NCI-H2107 (cell line): ENCODE measurements around the gene ELAPOR2.
A peak's percentile ranks its signal among the peaks of the same experiment; 100 is the strongest.
"Not testable (repeated sequence)": the region's sequence is repeated elsewhere in the genome, so short reads cannot be mapped to it uniquely, and the experiment has no call there.

Experiments
- DNase-seq: peaks from one replicate; lab custom pipeline; 2025; lab: John Stamatoyannopoulos, UW

ELAPOR2 gene

GRCh38 chr7:87059525-87060287 lies at the start of gene ELAPOR2:
Gene ELAPOR2, minus strand, starts transcription at chr7:87059654. Its CDS starts 141 bp downstream, at chr7:87059513.
- DNase-seq, result peak; percentile 88

DNA sequence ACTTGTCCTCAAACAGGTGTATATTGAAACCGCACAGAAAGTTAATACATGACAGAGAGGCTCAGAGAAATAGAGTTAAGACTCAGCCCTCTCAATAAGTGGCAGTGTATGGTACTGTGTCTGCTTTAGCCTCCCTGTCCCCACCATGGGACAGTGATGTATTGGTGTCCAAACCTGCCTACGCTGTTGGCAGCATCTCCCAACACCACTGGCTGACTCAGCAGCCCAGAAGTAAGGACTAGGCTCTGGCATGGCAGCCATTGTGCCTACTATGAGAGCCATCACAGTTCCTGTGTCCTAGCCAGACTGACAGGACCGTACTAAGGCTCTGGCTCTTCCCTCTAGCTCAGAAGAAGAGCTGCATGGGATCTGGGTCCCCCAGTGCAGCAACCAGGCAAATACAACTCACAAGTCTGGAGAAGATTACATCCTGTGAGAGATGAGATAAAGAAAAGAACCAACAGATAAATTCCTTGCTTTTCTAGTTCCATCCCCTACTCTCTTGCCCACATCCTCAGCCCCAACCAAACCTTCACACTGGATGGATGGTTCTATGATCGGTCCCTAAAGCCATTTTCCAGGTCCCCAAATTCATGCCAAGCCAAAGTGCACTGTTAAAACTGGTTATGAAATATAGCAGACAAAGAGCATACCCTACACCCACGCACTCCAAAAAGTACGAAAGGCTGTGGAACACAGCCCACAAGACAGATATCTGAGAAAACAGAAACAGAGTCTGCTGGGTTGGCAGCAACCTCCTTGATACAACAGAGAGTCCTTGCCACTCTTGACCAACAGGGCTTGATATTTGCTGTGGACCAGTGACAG lies 48.7 kb upstream of the ELAPOR2 start:
- no peak for DNase-seq

- no peak for DNase-seq
Observed at GRCh38 chr7:87106974-87107612, 47.6 kb upstream of the ELAPOR2 start.

- no peak for DNase-seq
Observed at GRCh38 chr7:87105401-87105800, 45.9 kb upstream of the ELAPOR2 start.

DNA sequence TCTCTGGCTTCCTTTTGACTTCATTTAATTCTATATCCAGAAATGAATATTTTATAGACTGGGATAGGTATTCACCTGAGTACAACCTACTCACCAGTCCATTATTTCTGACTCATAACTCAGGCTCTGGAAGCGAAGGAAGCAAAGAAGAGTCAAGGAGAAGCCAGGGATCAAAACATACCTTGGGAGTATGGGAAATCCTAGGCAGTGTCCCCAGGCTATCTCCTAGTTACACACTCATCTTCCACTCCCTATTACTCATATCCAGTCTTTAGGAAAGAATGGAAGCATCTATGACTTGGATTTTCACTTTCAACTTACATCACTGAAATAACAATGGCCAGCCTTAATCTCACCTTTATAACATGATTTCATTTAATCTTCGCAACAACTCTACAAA lies 40.9 kb upstream of the ELAPOR2 start:
- DNase-seq, result no peak

- DNase-seq, result not testable (repeated sequence)
Observed at GRCh38 chr7:87097375-87097774, 37.9 kb upstream of the ELAPOR2 start.

GRCh38 chr7:87094322-87094721 lies 34.9 kb upstream of the ELAPOR2 start:
- no peak for DNase-seq

DNA sequence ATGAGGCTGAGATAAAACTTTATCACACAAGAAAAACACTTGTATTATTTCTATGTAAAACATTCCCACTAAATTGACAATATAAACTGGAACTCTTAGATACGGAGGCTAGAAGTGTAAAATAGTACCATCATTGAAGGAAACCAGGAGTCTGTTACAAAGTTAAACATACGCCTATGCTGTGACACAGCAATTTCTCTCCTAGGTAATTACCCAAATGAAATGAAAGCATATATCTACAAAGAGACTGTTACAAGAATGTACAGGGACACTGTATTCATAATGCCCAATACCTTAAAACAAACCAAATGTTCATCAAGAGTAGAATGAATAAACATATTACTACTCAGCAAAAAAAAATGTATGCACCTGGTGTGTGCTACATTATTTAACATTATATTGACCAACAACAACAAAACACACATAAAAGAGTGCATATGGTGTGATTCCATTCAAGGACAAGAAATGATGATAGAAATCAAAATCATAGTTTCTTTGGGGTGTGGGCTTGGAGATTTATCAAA lies 33.2 kb upstream of the ELAPOR2 start:
- DNase-seq, result no peak

GRCh38 chr7:87091487-87092066 lies 32.1 kb upstream of the ELAPOR2 start:
- DNase-seq, result no peak

DNA sequence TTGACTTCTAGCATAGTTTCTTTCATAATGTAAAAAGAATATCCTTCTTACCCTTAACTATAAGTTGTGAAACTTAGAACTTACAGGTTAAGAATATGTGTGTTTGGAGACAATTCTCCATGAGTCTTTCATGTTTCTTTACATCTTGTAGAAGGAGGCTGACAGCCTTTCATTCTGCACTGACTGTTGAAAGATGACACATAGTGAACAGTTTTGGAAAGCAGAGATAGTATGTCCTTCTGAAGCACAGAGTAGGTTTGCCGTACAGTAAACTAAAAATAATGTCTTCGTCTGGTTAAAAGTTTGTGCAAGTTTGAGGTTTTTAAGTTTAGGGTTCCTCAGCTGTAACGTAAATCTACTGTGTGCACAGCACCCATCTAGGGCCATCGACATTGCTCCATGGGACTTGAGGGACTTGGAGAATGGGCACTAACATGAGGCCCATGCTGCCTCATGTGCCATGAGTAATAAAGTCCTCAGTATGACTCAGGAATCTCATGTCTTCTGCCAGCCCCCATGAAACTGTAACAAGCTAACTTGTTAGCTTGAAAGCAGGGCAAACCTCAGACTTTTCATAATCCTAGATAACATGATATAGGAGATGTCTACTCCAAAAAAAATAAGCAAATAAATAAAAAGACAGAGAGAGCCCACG lies 24.5 kb upstream of the ELAPOR2 start:
- no peak for DNase-seq

DNA sequence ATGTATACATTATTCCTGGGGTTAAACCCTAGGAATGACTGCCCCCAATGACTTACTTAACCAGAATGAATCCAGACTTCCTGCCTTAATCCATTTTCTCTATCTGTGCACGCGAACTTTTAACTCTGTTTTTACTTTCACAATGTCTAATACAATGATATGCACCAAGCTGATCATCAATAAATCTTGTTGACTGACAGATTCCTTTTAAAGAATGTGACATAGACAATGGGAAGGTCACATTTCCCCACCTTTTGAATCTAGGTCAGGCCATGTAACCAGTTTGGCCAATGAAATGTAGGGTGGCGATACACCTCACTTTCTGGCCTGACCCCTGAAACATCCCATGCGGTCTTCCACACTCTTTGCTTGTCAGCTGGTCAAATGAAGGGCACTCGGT lies 23.2 kb upstream of the ELAPOR2 start:
- no peak for DNase-seq

GRCh38 chr7:87075671-87076404 lies 16.4 kb upstream of the ELAPOR2 start:
- no peak for DNase-seq

GRCh38 chr7:87067788-87068187 lies 8.3 kb upstream of the ELAPOR2 start:
- DNase-seq, result no peak

GRCh38 chr7:87060288-87060537 lies 759 bp upstream of the ELAPOR2 start:
- DNase-seq, result no peak

DNA sequence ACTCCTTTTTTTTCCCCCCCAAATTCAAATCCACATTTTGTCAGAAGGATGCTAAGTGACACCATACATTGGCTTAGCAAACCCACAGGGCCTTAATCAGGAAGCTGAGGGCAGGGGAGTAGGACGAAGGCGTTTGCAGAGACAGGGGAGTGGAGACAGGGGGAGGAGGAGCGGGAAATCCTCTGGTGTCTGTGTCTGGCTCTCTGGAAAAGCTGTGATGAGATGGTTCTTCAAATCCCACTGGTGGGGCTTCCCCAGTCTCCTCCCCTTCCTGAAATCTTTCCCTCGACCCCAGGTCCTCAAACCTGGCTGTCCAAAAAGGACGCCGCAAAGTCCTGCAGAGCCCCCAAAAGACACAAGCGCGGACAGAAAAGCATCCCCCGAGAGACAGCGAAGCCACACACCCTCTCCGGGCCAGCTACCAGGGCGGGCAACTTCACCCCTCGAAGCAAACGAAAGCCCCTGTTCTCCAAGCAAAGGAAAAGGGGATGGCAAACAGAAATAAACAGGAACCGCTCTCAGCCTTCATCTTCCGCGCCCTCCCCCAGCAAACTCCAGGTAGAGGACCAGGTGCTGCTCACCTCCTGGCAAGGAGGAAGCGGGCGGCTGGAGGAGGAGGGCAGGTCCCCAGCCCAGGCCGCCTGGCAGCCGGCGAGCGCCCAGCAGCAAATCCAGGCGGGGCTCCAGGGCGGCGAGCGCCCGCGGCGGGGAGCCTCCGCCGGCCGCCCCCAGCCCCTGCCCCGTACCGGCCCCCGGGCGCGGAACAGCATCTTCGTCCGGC lies 520 bp downstream of the ELAPOR2 start:
- DNase-seq, result no peak

- DNase-seq, result no peak
Observed at GRCh38 chr7:87057210-87057609, 2.2 kb downstream of the ELAPOR2 start.

GRCh38 chr7:87056346-87056745 lies 3.1 kb downstream of the ELAPOR2 start:
- DNase-seq, result no peak

GRCh38 chr7:87048839-87049238 lies 10.6 kb downstream of the ELAPOR2 start:
- DNase-seq, result no peak

DNA sequence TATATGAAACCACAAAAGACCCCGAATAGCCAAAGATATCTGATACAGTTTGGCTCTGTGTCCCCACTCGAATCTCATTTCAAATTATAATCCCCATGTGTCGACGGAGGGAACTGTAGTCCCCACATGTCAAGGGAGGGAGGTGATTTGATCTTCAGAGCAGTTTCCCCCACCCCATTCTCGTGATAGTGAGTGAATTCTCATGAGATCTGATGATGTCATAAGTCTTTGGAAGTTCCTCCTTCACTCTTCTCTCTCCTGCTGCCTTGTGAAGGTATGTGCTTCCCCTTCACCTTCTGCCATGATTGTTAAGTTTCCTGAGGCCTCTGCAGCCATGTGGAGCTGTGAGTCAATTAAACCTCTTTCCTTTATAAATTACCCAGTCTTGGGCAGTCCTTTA lies 13.0 kb downstream of the ELAPOR2 start:
- DNase-seq, result no peak

DNA sequence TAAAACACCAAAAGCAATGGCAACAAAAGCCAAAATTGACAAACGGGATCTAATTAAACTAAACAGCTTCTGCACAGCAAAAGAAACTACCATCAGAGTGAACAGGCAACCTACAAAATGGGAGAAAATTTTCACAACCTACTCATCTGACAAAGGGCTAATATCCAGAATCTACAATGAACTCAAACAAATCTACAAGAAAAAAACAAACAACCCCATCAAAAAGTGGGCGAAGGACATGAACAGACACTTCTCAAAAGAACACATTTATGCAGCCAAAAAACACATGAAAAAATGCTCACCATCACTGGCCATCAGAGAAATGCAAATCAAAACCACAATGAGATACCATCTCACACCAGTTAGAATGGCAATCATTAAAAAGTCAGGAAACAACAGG lies 14.7 kb downstream of the ELAPOR2 start:
- DNase-seq, result not testable (repeated sequence)
